Suprapubic skin (tissue), 4 donors: ENCODE results near the gene BAIAP2.

Experiments
- CTCF ChIP-seq, 2 donors: fragments of 200-600 bp in 1 of 2; fragments of 450-650 bp in 1 of 2; sonication (generic) in 1 of 2; IDR thresholded peaks; one replicate each; pipeline ENCODE4 v1.5.1; 2016 to 2019; ENCODE audit warnings: antibody characterized with exemption in 2 of 2, mild to moderate bottlenecking in 1 of 2, moderate library complexity in 1 of 2
- POLR2A ChIP-seq, 2 donors: fragments of 450-650 bp; IDR thresholded peaks; one replicate each; pipeline ENCODE4 v1.6.1; 2017; ENCODE audit warnings: antibody characterized with exemption in 2 of 2, mild to moderate bottlenecking in 2 of 2, moderate library complexity in 2 of 2
- POLR2AphosphoS5 ChIP-seq, 3 donors: sonication (generic); formaldehyde crosslinking; IDR thresholded peaks; one replicate each; pipeline ENCODE4 v1.6.1; 2017; ENCODE audit warnings: antibody characterized with exemption in 3 of 3

- TF ChIP-seq CTCF (IDR thresholded peaks at IDR 0.05): no peak
- no peak for TF ChIP-seq POLR2AphosphoS5 (IDR thresholded peaks at IDR 0.05)
- TF ChIP-seq POLR2A (IDR thresholded peaks at IDR 0.05): no peak
These were observed 7.1 kb upstream of the BAIAP2 start for GRCh38 chr17:81027591-81028505.
